DMS 273 (cell line): ENCODE results near the gene NATD1.

Experiments used
- DNase-seq: peaks from one replicate; lab custom pipeline; 2025; ENCODE audit not compliant: unreplicated experiment; lab: John Stamatoyannopoulos, UW

NATD1 gene

DNA sequence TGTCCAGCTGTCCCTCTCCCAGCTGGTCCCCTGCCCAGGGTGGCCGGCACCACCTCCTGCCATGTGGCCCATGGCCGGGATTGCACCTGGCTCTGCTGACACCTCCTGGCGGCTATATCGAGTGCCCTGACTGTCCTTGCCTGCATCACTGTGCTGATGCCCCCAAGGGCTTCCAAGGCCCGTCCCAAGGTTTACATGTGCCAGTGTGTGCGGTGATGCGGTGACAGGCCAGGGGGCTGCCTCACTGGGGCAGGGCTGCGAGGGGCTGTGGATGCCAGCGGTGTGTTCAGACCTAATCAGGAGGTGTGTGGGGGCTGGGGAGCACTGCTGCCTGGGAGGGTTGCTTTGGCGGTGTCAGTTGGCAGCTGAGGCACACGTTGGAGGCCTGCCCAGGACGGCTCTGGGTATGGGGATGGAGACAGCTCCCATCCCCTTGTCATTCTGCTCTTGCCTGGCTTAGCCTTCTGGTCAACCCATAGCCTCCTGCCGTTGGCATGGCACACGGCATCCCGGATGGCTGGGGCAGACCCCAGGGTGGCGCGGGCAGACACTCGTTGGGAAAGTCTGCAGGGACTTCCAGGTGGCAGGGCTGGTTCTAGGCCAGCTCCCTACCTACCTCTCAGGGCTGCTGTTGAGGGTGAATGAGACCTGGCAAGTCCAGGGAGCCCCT is 36.8 kb upstream of the NATD1 start:
- peak; percentile 61 for DNase-seq

DNA sequence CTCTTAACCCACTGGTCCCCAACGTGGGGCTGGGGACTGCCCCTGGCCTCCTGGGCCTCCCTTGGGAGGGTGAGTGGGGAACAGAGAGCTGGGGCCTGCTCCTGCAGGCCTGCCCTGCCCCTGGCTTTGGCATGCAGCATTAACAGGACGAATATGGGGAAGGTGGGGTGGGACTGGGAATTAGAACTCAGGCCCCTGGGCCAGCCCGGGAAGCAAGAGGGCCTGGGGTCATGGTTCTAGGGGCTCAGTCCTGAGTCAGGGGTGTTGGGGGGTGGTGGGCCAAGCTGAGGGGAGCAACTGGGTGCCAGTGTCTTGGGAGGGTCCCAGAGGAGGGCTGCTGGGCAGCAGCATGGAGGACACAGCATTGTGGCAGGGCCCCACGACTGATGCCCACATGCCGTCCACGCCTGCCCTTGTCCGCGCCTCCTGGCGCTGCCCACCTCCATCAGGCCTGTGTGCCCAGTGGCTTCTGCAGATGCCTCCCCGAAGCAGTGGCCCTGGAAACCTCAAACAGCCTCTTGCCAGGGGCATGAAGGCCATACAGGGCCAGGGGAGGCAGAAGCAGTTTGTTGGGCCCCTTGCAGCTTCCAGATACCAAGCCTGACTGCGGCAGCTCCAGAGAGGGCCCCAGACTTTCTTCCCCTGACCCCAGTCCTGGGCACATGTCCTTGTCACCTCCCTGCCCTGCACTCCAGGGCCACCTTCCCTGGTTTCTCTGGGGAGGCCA is 36.1 kb upstream of the NATD1 start:
- no peak for DNase-seq

DNA sequence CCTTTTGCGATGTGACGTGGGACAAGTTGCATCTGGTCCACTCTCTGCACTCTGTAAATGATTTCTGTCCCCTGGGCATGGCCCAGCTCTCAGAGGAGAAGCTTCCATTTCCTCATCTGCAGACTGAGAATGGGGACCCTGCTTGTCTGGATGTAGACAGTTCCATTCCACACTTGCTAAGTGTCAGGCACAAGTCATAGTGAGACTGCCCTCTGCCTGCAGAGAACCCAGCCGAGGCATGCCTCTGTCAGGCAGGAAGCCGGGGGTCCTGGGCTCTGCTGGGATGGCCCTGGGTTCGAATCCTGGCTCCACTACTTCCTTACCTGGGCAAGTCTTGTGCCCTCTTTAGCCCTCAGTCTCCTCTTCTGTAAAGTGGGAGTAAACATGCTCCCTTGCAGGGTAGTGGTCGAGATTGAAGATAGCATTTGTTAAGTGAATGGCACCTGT is 35.4 kb upstream of the NATD1 start:
- DNase-seq: peak; percentile 19

DNA sequence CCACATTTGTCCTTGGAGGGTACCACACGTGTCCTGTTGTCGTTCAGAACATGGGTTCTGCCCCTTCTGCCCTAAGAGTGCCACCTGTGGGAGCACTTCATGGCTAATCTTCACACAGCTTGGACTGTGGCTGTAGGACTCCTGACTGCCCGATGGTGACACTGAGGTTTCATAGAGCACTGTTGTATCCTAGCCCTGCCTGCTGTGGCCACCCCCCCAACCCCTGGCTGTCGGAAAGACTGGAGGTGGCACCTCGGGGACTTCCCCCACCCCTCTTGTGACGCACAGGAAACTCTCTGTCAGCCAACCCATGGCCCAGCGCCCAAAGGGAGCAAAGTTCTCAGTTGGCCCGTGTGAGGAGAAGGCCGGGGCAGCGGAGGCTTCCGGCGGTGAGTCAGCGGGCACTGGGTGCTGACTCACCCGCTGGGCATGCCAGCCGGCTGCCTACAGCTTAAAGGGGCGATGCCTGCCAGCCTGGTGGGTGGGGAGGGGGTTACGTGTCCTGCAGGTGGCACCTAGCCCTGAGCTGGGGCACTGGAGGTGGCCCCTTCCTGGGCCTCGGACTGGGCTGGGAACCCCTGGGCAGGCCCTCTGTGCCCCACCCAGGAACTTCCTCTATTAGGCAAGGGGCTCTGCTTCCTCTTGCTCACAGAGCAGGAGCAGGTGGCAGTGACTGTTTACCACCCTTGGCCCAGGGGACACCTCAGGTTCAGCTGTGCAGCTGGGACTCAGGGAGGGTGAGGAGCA is 34.7 kb upstream of the NATD1 start:
- DNase-seq: peak; percentile 80

DNA sequence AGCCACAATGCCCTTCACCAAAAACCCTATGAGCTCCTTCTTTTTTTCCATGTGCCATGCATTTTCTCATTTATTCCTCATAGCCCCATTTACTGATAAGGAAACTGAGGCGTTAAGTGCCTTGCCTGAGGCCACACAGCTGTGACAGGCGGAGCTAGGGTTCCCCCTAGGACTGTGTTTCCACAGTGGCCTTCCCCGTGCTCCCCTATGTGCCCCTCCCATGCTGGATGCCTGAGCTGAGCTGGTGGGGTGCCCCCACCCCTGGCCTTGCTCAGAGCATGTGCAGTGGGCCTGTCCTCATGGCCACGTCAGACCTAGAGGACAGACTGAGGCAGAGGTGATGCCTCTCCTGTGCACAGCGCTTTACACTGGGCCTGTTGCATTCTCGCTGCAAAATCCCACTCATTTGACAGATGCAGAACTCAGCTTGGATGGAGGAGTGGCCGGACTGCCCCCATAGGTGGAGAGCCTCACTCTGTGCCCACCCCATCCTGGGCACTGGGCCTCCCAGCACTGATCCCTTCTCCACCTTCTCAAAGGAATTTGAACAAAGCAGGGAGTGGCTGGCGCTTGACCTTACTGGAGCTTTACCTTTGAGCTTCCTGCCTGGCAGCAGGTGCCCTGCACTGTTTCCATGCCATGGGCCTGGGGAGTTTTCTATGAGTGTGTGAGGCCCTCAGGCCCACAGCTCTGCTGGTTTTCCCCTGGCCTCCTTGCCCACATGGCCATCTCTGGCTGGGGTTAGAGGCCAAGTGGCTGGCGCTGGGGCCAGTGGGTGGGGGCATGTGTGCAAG is 33.9 kb upstream of the NATD1 start:
- no peak for DNase-seq

DNA sequence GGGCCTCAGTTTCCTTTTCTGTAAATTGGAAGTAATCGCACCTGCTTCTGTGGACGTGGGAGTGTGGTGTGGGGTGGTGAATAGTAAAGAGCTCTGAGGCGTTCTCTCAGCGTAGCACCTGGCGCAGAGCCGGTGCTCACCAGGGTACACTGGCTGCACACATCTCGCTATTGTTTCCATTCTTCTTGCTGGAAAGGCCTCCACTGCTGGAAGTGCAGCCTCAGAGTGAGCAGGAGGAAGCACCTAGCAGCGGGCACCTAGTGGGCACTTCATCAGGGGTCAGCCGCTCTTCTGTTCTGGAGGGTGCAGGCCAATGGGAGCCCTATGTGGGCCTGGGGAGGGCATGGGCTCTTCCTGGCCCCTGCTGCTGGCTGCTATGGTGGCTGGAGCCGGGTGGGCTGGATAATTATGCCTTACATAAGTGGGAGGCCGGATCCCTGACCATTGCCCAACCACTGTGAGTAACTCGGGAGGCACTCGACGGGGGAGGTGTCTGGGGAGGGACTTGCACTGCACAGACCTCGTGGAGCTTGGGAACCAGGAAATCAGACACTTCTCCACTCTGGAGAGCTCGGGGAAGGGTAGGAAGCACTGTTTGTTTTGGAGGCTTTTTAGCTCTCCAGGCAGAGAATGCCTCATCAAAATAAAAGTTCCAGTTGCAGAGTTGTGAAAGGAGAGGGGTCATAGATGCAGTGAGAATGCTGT is 33.0 kb upstream of the NATD1 start:
- peak; percentile 64 for DNase-seq

DNA sequence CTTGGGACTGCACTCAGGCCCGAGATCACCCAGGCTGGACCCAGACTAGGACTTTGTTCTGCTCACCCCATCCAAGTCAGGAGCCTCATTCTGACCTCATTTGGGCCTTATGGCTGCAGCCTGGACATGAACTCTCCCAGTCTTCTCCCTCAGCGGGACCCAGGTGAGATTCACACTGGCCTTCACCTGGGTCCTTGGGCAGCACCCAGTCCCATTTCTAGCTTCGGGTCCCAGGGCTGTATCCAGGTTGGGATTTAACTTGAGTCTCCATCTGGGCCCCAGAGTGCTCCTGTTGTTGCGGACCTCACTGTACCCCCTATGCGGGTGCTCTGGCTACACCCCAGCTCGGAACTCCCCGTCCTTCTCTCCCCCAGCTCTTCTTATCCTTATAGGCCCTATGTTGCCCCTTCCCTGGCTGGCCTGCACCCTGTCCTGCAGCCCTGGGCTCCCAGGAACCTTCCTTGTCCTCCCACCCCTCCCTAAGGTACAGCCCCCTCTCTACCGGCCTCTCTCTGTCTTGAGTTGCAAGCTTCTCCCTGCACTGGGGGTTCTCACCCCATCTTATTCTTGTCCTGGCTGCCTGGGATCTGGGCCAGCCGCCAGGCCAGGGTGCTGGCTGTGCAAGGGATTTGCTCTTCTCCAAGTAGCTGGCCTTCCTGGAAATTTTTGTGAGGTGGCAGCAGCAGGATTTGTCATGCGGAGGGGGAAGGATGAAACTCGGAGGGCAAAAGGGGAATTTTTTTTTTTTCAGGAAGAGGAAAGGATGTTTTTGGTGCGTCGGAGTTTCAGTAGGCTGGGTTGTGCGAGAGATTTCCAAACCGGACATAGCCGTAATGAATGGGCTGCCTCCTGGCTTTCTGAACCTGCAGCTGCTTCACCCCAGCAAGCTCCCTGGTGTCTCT is 32.2 kb upstream of the NATD1 start:
- peak; percentile 44 for DNase-seq

DNA sequence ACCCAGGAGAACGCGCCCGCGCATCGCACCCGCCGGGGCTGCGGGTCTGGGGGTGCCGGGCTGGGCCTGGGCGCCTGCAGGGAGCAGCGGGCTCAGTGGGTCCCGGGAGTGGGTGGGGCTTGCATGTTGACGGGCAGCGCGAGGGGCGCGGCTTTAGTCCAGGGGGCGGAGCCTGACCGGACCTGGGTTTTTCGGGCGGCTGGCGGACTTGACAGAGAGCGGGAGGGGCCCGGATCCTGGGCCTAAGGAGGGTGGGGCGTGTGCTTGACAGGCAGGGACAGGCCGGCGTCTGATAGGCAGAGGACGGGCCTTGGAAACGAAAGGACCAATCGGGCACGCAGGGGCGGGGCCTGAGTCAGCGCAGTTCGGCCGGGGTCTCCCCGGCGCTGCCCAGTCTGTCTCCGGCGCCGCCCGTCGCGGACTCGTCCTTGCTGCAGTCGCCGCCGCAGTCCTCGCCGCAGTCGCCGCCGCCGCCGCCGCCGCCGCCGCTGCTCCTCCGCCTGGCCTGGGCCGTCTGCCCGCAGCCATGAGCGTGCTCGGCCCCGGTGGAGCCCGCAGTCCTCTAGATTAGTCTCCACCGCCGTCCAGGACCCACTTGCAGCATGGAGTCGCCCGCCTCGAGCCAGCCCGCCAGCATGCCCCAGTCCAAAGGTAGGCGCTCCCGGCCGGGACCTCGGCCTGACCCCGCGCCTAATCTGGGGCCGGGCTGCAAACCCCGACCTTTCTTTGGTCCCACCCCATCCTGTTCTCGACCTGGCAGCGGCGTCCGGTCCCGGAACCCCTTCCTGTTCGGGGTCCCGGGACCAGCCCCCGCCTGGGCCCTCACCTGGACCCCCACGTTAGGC is 31.3 kb upstream of the NATD1 start, which contains the start of gene MAP2K3:
MAP2K3 (plus strand) TSS at position 393 of the 845 bp plus-strand sequence; CDS start at position 603, 210 bp downstream.
- peak; percentile 97 for DNase-seq

DNA sequence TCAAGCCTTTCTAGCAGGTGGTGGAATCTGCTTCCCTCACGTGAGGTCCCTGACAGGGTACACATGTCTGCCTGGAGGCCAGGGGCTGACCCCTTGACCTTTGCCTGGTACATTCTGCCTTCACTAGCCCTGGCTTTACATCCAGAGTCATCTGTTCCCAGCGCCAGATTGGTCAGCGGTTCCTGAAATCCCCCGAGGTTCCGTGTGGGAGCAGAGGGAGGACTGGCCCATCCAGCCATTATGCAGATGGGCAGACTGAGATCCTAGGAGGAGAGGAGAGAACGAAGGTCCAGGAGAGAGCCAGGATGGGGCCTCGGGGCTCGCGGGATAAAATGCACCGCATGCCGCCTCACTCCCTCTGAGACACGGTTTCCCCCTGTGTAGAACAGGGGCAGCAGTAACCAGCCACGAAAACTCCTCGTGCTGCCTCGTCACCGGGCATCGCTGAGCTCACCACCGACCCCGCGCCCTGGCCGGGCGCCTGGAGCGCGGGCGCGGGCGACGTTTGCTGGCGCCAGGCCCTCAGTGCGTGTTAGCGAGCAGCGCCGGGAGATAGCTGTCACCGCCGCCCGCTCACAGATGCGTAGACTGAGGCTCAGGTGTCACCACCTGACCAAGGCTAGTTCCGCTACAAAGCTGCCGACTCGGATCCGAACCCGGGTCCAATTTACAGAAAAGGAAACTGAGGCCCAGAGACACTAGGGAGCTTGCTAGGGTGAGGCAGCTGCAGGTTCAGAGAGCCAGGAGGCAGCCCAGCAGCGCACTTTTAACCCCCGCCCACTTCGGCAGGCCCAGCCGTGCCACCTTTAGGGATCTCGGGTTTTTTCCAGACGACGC is 30.5 kb upstream of the NATD1 start:
- peak; percentile 59 for DNase-seq

DNA sequence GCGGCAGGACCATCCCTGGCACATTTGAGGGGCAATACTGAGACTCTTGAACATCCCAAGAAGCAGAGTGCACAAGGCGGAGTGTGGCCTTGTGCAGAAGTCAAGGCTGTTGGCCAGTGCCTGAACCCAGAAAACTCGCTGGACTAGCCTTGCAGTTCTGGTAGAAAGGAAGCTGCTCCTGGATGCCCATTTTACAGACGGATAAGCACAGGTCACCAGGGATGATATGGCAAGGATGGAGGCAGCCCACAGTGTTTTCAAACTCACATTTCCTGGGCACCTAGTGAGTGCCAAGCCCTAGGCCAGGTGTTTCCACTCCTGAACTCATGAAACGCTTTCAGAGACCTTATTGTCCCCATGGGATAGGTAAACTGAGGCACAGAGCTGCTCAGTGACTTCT is 29.6 kb upstream of the NATD1 start:
- DNase-seq: no peak

DNA sequence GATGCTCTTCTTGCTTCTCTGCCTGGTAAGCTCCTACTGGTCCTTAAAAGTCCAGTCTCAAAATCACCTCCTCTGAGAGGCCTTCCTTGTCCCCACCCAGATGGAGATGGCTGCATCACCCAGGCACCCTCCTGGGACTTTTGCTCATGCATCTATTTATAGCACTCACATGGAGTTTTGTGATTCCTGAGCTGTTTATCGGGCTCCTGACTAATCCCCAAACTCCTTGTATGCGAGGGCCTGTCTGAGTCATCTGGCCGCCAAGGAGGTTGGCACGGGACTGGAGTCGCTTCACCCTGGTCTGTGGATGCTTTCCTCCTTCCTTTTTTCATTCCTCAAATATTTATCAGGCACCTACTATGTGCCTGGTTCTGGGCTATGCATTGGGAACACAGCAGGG is 29.0 kb upstream of the NATD1 start:
- peak; percentile 29 for DNase-seq

DNA sequence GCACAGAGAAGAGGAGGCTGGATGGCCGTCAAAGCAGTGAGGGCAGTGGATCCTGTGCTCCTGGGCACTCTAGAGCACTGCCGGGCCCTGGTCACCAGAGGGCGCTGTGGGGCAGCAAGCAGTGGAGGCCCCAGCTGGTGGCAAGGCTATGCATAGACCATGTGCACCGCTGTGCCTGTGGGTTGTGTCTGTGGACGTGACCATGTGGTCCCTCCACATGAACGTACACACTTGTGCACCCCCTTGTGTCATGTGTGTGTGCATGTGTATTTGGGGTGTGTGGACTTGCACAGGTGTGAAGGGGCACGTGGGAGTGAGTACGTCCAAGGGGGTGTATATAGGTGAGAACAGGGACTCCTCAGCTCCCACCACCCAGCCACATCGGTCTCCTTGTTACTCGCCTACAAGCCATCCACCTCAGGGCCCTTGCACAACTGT is 26.9 kb upstream of the NATD1 start:
- DNase-seq: peak; percentile 87

DNA sequence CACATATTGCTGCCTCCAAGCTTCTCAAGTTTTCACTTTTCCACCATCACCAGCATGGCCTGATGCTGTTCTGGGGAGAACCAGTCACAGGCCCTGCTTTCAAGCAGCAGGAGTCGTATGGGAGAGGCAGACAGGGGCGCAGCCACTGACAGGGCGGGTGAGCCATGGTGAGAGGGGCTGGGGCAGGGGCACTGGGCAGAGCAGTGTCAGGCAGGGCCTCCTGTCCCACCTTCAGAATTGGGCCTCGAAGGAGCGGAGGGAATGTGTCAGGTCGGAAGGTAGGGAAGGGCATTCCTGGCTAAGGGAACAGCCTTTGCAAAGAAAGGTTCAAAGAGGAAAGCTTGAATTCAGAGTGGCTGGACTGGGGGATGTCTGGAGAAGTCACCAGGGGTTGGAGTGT is 26.4 kb upstream of the NATD1 start:
- DNase-seq: no peak

DNA sequence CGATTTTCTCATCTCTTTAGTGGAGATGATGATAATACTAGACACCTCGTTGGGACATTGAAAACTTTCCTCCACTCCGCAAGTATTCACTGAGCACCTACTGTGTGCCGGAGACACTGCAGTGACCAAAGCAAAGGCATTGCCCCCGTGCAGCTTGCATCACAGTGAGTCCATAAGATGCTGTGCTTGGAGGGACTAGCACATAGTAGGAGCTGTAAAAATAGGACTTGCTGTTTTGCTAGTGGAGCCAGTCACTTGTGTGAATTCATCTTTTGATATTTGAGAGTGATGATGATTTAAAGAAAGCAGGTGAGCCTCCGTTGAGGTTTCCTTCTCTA is 26.0 kb upstream of the NATD1 start:
- no peak for DNase-seq

DNA sequence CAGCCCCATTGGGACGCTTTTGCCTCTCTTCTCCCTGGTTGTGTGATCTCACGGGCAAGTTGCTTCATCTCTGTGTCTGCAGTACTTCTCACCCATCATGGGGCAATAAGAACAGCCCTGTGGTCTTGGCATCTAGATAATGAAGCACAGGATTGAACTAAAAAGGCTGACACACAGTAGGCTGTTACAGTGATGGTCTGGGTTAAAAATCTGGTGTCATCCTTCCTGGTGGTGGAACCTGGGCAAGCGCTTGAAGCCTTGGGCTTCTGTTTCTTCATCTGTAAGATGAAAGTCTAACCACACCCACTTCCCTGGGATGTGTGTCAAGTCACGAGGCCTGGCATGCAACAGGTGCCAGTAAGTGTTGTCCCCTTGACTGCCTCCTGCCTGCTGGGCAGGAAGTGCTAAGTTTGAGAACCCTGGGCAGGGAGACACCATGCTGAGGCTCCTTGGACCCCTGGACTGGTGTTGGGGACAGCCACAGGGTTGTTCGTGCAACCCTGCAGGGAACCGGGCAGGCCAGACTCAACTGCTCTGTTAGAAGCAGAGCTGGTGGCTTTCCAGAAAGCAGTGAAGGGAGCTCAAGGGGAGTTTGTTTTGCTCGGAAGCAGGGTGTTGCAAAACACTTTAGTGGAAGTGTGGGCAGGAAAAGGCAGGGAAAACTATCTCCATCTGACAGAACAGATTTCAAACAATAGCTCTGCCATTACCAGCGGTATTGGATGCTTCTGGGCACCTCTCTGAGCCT is 25.4 kb upstream of the NATD1 start:
- no peak for DNase-seq

DNA sequence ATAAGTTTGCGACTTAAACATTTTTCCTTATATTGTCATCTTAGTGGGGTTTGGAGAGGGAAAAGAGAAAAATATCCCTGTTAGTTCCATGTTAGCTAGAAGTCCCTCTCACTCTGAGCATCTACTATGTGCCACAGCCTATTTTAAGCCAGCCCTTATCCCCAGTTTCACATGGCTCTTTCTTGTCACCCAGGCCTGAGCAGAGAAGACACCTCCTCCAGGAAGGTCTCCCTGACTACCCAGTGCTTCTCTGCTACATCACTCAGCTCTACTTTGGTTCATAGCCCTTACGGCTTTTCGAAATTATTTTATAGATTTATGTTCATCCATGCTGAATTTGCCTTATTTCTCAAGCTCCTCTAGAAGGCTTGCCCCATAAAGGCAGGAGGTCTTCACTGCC is 24.1 kb upstream of the NATD1 start:
- no peak for DNase-seq

DNA sequence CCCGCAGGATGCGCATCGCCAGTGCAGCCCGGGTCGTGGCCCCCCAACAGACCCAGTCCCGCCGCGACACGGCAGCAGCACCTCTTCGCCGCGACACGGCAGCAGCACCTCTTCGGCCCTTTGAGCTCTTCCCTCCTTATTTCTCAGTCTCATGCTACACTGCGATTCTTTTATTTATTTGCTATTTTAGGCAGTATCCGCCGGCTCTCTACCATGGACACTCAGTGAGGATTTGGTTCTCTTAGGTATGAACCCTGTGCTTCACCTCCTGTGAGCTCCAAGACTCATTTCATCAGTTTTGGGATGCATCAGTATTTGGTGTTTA is 23.0 kb upstream of the NATD1 start:
- DNase-seq: no peak
